NOMO-1 treated with dmso at 0.1 percent for 144 hours (cell line): ENCODE results near the gene CDKN2AIP.
"Not testable (repeated sequence)": the region's sequence is repeated elsewhere in the genome, so short reads cannot be mapped to it uniquely, and the experiment has no call there.

ENCODE experiments used
- DNase-seq: peaks from one replicate; lab custom pipeline; 2025; ENCODE audit not compliant: unreplicated experiment; lab: John Stamatoyannopoulos, UW

CDKN2AIP gene

DNA sequence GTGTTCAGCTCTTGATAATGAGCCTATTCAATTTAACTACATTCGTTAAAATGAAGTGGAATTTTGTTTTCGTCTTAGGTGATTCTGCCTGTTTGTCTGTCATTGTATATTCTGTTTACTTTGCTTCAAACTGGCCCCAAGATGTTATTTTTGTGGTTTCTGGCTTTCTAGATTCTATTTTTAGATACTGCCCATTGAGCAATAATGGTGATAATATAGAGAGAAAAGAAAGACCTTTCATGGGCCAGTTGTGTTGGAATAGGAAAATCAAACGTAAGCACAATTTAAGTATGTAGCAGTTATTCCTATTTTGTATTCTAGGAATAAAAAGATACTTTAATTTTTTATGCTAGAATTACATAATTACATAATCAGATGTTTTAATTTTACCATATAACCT lies 4.0 kb downstream of the CDKN2AIP start:
- DNase-seq = no peak

DNA sequence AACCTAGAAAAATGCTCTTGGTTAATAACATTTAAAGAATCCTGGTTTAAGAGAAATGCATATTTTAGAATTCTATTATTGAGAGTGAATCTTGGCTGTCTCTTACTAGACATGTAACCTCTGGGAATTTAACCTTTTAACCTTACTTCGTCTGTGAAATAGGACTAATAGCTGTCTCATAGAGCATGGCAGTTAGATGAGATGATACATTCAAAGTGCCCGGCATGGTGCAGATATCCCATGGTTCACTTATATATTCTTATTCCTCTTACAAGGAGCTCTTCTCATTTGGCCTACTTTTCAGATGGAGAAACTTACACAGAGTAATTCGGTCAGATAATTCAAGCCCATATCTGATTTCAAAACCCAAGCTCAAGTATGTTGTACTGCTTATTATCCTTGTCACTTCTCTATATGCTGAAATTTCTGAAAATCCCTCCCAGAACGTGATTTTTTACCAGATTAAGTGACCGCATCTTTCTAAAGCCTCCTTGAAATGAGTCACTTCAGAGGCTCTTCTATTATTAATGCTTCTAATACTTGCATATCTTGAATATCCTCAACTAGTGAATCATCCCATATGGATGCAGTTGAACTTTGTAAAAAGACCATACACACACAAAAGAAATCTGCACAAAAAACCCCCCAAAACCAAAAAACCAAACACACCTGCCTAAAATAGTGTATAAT lies 4.9 kb downstream of the CDKN2AIP start:
- no peak for DNase-seq

DNA sequence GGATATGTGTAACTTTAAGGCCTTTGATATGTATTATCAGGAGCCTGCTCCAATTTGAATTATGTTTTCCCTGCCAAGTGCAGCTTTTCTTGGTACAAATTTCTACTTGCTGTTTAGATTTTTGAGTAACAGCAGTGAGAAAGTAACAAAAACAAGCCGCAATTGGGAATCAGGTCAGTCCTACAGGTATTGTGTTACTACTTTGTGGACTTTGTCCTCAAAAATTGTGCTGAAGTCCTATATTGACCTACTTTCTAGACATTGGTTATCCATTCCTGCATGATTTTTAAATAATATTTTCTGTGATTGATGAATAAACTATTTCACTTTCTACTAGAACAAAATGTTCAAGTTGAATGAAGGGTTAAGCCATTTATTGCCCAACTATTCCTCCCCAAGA lies 5.7 kb downstream of the CDKN2AIP start:
- no peak for DNase-seq

DNA sequence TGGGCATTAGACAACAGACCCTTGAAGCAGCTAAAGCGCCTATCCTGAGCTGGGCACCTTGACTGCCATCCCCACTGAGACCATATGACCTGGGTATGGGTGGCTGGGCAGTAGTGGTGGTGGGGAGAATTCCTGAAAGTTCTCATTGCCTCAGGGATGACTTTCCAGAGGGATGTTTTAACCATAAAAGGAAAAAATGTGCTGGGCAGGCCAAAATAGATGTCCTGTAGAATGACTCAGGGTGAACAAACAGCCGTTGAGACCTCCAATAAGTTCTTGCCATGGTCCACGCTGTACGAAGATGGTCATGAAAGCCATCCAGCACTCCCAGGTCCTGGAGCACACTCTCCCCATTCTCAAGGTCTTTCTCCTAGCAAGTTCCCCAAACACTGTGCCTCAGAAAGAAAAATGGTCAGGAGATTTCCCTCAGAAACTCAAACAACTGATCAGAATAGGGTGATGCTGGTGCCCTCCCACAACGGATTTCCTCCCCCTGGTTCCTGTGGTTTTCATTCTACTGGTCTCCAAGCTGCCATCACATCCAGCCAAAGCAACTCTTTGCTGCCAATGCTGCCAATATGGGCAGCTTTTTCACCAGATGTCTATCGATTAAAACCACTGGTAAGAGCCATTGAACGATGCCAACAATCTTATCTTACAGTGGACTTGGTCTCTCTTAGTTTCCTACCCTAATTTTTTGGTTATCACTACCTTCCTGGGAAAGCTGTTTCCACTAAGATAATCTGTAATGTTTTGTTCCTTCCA lies 11.2 kb downstream of the CDKN2AIP start:
- no peak for DNase-seq

DNA sequence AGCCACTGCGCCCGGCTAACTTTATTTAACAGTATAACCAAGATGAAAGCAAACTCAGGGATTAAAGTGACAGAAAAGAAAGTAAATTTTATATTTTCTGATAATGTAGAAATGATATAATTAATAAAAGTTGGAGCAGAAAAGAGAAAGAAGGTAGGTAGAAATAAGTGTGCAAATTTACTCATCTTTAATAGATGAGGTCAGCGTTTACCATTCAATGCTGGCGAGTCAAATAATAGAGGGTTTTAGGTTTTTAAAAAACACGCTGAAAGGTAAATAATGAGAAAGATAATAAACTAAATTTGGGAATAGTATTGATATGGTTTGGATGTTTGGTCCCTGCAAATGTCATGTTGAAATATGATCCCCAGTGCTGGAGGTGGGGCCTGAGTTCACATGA lies 13.6 kb downstream of the CDKN2AIP start:
- no peak for DNase-seq

DNA sequence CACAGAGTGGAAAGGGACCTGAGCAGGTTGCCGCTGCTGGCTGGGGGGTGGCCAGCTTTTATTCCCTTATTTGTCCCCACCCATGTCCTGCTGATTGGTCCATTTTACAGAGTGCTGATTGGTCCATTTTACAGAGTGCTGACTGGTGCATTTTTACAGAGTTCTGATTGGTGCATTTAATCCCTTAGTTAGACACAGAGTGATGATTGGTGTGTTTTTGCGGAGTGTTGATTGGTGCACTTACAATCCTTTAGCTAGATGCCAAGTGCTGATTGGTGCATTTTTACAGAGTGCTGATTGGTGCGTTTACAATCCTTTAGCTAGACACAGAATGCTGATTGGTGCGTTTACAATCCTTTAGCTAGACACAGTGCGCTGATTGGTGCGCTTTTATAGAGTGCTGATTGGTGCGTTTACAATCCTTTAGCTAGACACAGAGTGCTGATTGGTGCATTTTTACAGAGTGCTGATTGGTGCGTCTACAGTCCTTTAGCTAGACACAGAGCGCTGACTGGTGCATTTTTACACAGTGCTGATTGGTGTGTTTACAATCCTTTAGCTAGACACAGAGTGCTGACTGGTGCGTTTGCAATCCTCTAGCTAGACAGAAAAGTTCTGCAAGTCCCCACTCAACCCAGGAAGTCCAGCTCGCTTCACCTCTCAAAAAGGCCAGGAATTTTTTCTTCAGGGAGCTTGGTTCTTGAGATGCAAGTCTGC lies 19.6 kb downstream of the CDKN2AIP start:
- not testable (repeated sequence) for DNase-seq

DNA sequence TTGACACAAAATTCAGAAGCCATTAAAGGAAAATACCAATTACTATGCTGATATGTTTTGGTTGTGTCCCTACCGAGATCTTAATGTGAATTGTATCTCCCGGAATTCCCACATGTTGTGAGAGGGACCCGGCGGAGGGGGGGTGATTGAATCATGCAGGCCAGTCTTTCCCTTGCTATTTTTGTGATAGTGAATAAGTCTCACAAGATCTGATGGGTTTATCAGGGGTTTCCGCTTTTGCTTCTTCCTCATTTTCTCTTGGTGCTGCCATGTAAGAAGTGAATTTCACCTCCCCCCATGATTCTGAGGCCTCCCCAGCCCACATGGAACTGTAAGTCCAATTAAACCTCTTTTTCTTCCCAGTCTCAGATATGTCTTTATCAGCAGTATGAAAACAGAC lies 21.4 kb downstream of the CDKN2AIP start:
- not testable (repeated sequence) for DNase-seq

DNA sequence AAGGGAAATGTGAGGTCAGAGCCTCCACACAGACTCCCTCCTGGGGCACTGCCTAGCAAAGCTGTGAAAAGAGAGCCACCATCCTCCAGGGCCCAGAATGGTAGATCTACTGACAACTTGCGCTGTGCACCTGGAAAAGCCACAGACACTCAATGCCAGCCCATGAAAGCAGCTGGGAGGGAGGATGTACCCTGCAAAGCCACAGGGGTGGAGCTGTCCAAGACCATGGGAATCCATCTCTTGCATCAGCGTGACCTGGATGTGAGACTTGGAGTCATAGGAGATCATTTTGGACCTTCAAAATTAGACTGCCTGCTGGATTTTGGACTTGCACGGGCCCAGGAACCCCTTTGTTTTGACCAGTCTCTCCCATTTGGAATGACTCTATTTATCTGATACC lies 22.8 kb downstream of the CDKN2AIP start:
- DNase-seq = no peak

DNA sequence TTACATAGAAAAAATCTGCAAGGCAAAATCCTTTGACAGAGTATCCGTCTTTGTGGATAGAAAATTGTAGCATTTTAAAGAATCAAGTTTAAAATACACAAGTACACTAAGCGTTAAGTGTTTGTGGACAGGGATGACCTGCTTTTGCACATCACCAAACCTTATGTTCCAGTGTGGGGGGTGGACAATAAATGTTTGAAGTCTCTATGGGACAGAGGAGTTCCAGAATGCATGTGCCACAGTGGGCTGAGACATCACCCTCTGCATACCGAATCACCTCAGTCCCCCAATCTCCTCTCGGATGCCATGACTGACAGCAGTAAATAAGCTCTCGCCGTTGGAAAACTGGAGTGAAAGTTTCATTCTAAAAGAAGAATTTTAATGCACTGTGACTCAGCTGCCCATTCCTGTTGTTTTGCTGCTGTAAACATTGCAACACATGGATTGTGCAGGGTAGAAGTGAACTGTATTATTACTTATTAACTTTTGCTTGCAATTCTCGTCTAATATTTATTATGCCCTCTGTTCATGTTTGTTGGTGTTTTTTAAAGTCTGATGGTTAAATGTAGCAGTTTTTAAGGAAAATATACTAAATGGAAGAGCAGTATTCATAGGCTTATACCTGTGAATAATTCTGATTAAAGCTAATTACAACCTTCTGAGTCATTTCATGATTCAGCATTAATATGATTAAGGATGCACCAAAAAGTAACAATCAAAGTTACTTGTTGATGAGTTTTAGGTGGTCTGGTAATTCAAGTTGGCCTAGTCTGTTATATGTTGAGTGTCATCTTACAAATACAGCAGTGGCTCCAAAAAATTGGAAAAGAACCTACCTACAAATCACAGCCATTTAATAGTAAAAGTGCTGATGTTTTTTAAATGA lies 24.0 kb downstream of the CDKN2AIP start:
- DNase-seq = no peak

DNA sequence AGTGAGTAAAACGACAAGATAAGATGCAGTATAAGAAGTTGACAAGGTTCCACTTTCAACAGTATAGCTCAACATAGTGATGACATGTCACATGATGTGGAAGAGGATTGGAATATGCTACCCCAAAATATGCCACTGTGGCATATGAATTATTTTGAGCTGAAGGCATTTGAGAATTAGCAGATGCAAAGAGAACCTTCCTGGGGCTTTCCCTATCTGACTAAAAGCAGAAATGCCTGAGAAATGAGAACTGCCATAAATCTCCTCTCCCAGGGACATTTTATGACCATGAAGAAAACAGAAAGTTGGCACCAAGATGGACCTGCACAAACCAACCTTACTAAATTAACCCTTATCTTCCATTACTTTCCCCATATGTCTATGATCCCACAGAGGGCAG lies 24.8 kb downstream of the CDKN2AIP start:
- DNase-seq = no peak

DNA sequence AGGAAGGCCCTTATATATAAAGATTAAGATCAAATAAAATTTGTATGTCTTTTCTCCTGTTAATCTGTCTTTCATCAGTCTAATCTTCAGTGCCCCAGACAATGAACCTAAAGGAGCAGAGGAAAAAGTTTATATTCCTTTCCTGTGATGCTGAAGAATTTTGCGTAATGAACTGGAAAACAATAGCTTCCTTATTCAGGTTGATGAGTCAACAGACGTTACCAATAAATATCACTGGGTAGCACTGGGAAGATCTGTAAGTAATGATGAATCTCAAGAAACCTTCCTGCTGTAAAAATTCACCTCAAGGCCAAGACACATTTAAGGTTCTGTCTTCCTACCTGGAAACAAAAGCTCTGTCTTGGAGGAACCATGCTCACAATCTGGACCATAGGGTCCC lies 25.5 kb downstream of the CDKN2AIP start:
- DNase-seq = no peak

DNA sequence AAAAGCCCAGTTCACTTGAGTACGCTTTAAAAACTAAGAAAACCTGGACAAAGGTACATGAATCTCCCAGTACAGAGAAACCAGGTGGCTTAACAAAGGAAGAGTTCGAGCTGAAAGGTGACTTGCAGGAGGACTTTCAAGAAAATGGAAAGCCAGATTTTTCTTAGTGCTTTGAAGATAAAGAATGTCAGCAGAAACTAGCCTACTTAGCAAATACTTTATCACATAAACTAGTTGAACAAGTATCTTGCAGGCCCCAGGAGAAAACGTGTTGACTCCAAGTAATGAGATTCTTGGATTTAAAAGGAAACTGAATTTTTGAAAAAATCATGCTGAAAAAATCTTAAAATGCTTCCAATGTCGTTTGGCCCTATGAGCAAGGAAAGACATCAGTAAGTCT lies 26.4 kb downstream of the CDKN2AIP start:
- DNase-seq = no peak

DNA sequence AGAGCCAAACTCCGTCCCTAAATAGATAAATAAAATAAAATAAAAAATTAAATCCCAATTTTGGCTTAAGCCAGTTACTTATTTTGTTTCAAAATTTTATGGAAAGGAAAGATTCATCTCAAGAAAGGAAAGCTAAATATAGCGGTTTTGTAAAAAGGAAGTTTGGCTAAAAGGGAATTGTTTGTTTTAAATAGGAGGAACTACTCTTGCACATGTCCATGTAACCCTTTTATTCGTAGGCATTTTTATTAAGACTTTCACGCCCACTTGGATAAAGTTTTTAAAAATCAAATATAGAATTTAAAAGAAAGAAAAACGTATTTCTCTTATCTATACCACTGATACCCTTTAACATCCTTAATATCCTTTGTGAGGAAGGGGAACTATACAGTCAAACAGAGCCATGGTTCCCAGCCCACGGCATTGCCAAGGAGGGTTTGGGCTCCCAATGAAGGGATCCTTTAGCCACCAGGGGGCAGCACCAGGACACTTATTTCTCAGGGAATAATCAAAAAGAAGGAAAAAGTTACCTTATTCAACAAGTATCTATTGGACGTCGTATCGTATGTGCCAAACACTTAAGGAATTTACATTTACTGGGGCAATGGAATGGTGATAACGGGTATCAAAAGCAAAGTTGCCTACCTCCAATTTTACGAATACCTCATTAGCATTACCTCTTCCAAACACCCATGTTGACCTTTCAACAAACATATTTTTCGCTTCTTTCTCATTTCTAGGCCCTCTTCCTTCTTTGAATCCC lies 27.7 kb downstream of the CDKN2AIP start:
- no peak for DNase-seq

DNA sequence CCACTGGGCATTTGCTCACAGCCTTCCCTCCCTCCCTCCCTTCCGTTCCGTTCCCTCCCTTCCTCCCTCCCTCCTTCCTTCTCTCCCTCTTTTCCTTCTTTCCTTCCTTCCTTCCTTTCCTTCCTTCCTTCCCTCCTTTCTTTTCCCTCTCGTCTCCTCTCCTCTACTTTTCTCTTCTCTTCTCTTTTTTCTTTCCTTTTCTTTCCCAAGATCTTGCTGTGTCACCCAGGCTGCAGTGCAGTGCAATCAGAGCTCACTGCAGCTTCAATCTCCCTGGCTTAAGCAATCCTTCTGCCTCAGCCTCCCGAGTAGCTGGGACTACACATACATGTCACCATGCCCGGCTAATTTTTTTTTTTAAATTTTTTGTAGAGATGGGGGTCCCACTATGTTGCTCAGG lies 33.7 kb downstream of the CDKN2AIP start:
- no peak for DNase-seq

DNA sequence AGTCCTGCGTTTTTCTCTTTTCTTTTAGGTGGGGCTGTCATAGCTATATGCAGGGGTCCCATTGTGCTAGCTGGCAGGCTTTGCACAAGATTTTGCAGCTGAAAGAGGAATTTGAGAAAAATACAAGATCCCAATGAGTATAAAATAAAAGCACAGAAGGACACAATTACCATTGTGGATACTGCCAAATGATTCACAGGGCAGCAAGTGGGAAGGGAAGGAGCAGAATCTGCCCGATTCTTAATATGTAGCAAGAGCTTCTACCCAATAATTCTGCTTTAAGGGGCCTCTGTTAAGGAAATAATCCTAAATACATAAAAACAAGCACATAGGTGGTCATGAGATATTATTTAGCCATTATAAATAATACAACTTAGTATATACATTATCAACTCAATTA lies 34.5 kb downstream of the CDKN2AIP start:
- DNase-seq = no peak

DNA sequence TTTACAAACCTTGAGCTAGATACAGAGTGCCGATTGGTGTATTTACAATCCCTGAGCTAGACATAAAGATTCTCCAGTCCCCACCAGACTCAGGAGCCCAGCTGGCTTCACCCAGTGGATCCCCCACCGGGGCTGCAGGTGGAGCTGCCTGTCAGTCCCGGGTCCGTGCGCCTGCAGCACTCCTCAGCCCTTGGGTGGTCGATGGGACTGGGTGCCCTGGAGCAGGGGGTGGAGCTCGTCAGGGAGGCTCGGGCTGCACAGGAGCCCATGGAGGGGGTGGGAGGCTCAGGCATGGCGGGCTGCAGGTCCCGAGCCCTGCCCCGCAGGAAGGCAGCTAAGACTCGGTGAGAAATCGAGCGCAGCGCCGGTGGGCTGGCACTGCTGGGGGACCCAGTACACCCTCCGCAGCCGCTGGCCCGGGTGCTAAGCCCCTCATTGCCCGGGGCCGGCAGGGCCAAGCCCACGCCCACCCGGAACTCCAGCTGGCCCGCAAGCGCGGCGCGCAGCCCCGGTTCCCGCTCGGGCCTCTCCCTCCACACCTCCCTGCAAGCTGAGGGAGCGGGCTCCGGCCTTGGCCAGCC lies 38.2 kb downstream of the CDKN2AIP start:
- not testable (repeated sequence) for DNase-seq

DNA sequence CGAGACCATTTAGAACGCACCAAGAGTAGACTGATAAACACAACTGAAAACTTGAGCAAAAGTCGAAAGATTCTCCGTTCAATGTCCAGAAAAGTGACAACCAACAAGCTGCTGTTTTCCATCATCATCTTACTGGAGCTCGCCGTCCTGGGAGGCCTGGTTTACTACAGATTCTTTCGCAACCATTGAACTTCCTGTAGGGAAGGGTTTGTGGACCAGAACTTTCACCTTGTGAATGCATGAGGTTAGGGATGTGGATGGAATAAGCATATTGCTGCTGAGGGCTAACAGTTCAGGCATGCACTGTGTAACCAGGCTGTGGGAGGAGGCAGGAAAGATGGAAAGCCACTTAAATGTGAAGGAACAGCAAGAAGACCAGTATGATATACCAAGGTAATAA lies 39.6 kb downstream of the CDKN2AIP start:
- DNase-seq = no peak

DNA sequence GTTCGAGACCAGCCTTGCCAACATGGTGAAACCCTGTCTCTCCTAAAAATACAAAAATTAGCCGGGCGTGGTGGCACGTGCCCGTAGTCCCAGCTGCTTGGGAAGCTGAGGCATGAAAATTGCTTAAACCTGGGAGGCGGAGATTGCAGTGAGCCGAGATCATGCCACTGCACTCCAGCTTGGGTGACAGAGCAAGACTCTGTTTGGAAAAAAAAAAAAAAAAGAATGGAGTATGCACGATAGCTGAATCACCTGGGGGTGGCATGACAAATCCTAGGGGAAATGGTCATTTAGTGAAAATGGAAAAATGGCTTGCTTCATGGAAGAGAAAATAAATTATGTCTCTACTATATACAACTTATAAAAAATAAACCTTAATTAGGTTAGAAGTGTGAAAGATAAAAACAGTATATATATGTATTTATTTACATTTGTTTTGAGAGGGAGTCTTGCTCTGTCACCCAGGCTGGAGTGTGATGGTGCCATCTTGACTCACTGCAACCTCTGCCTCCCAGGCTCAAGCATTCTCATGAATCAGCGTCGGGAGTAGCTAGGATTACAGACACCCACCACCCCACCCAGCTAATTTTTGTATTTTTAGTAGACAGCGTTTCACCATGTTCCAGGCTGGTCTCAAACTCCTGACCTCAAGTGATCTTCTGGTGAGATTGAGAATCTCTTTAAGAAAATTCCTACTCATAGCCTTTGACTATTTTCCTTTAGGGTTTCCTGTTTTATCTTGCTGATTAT lies 41.1 kb downstream of the CDKN2AIP start:
- no peak for DNase-seq

DNA sequence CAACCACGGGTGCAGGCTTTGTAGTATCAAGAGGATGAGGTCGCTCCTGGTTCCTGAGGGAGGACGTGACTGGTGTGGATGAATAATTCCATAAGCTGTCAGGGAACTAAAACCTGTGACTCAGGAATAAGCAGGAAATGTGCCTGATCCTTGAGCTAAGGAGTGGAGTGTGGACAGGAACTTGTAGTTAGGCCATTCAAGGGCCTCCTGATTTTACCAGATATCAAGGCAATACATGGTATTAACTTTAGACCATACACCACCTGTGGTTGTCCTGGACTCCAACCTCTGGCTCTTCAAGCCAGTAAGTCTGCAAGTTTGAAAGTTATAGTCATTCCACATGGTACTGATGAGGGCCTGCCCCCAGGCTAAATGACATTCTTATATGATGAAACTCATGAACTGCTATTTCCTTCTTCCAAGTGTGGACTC lies 48.4 kb downstream of the CDKN2AIP start:
- DNase-seq = no peak
